Loucy (cell line): ENCODE measurements around the gene ABI1.
A peak's percentile ranks its signal among the peaks of the same experiment; 100 is the strongest.

Experiments
- CTCF ChIP-seq: fragments of 200-600 bp; sonication (generic); conservative IDR thresholded peaks from 2 replicates; pipeline ENCODE4 v1.5.1; 2014; ENCODE audit warnings: mild to moderate bottlenecking, antibody characterized with exemption, low read length
- EZH2phosphoT487 ChIP-seq: fragments of 200-600 bp; IDR thresholded peaks from 2 replicates; pipeline ENCODE4 v1.6.1; 2018; ENCODE audit warnings: antibody characterized with exemption, mild to moderate bottlenecking, moderate library complexity, borderline replicate concordance

DNA sequence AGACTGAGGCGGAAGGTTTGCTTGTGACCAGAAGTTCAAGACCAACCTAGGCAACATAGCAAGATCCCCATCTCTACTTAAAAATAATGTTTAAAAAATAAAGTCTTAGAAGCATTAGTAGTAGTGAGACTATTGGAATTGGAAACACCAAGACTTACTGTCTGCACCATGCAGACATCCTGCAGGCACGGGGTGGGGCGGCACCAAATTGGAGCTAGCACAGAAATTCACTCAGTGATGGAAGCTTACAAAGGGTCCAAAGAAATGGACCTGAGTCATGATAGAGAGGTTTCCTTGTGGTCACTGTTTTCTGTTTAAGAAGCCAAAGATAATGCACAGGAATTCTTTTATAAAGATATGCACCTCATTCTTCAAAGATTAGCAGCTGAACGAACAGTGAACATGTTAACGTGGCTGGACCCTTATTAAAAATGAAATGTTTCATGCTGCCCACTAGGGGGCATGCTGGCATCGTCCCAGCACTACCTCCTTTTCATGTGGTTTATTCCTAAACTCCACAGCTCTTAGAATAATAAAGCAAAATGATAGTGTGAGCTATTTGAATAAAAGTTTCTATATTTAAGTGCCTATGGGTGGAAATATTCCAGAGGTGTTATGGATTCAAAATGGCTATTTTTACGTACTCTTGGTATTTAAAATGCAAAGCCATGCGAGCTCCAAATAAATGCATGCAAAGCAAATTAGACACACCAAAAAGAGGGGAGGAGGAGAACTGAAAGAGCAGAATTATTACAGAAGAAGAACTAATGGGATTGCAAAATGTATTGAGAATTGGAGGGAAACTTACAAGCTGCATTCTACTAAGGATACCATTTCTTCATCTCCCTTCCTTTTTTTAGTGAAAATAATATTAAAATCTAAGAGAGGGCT is 134.7 kb downstream of the ABI1 start:
- TF ChIP-seq CTCF (peak; percentile 91), EZH2phosphoT487 (no peak)
